IPS-20b (cell line): ENCODE results near the gene CA9.

Experiments
- H3K27ac ChIP-seq: one replicate; pipeline ENCODE4 v1.5.1; 2013; ENCODE audit warnings: low read length
- H3K27me3 ChIP-seq: 2 replicates; pipeline ENCODE4 v1.6.1; 2013; ENCODE audit warnings: mild to moderate bottlenecking, low read length, inconsistent platforms; ENCODE audit not compliant: insufficient read depth
- H3K36me3 ChIP-seq: 2 replicates; pipeline ENCODE4 v1.6.1; 2013; ENCODE audit warnings: low read depth, mild to moderate bottlenecking, inconsistent platforms, low read length, moderate library complexity; ENCODE audit not compliant: insufficient read depth
- H3K4me1 ChIP-seq: 2 replicates; pipeline ENCODE4 v1.6.1; 2013; ENCODE audit warnings: mild to moderate bottlenecking, control low read depth, inconsistent platforms, low read length, moderate library complexity; ENCODE audit not compliant: insufficient read depth
- H3K4me3 ChIP-seq: 2 replicates; pipeline ENCODE4 v1.5.1; 2013; ENCODE audit warnings: mild to moderate bottlenecking, low read length, inconsistent platforms
- H3K9ac ChIP-seq: 2 replicates; pipeline ENCODE4 v1.6.1; 2013; ENCODE audit warnings: low read depth, mild to moderate bottlenecking, inconsistent platforms, low read length, moderate library complexity
- H3K9me3 ChIP-seq: 2 replicates; pipeline ENCODE4 v1.6.1; 2013; ENCODE audit warnings: mild to moderate bottlenecking, low read depth, low read length, inconsistent platforms; ENCODE audit not compliant: insufficient read depth

CA9 gene

DNA sequence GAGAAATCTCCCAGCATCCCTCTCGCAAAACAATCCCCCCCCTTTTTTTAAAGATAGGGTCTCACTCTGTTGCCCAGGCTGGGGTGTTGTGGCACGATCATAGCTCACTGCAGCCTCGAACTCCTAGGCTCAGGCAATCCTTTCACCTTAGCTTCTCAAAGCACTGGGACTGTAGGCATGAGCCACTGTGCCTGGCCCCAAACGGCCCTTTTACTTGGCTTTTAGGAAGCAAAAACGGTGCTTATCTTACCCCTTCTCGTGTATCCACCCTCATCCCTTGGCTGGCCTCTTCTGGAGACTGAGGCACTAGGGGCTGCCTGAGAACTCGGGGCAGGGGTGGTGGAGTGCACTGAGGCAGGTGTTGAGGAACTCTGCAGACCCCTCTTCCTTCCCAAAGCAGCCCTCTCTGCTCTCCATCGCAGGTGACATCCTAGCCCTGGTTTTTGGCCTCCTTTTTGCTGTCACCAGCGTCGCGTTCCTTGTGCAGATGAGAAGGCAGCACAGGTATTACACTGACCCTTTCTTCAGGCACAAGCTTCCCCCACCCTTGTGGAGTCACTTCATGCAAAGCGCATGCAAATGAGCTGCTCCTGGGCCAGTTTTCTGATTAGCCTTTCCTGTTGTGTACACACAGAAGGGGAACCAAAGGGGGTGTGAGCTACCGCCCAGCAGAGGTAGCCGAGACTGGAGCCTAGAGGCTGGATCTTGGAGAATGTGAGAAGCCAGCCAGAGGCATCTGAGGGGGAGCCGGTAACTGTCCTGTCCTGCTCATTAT lies 6.8 kb downstream of the CA9 start:
- Histone ChIP-seq H3K4me1 (peaks cover 6% of the 10 kb centered on the region; the same call in 1 of the 2 replicates), H3K27me3 (peaks cover 7% of the 10 kb centered on the region), H3K4me3 (no peak overlapping the region), H3K9me3 (no peaks in the 10 kb centered on the region), H3K27ac (no peak overlapping the region), H3K9ac (no peak overlapping the region), H3K36me3 (peaks cover 42% of the 10 kb centered on the region)

DNA sequence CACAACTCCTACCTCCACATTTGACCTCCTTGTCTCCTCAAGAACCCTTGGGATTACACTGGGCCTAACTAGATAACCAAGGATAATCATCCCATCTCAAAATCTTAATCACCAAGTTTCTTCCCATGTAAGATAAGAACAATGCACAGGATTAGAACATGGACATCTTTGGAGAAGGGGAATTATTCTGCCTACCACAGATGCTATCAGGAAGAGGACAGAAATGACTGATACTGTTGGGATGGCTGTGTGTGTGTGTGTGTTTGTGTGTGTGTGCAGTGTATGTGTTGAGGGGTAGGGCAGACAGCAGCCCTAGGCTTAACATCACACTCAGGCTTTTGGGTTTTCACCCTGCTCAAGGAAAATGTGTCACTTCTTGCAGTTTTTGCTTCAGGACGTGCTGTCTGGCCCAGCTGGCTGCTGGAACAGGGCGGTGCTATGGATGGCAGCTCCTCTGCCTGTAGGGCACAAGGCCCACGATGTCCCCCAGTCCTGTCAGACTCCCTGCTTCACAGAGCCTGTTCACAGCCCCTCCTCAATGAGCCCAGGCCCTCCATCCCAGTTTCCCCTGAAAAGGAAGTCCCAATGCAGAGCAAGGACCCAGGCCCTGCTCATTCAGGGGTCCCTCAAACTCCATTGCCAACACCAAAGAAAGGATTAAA lies 7.7 kb downstream of the CA9 start:
- no peak overlapping the region for H3K27ac ChIP-seq
- no peaks in the 10 kb centered on the region for H3K9me3 ChIP-seq
- H3K36me3 ChIP-seq = peaks cover 52% of the 10 kb centered on the region
- H3K4me1 ChIP-seq = peaks cover under 1% of the 10 kb centered on the region; the same call in 1 of the 2 replicates
- no peak overlapping the region for H3K4me3 ChIP-seq
- H3K9ac ChIP-seq = no peak overlapping the region
- peaks cover 2% of the 10 kb centered on the region; the same call in 1 of the 2 replicates for H3K27me3 ChIP-seq

GRCh38 chr9:35682051-35682450 lies 8.3 kb downstream of the CA9 start:
- no peak overlapping the region for H3K27ac ChIP-seq
- H3K36me3 ChIP-seq = peaks cover 57% of the 10 kb centered on the region
- H3K4me3 ChIP-seq = no peak overlapping the region
- no peaks in the 10 kb centered on the region for H3K27me3 ChIP-seq
- H3K4me1 ChIP-seq = no peaks in the 10 kb centered on the region
- no peaks in the 10 kb centered on the region for H3K9me3 ChIP-seq
- H3K9ac ChIP-seq = no peak overlapping the region

DNA sequence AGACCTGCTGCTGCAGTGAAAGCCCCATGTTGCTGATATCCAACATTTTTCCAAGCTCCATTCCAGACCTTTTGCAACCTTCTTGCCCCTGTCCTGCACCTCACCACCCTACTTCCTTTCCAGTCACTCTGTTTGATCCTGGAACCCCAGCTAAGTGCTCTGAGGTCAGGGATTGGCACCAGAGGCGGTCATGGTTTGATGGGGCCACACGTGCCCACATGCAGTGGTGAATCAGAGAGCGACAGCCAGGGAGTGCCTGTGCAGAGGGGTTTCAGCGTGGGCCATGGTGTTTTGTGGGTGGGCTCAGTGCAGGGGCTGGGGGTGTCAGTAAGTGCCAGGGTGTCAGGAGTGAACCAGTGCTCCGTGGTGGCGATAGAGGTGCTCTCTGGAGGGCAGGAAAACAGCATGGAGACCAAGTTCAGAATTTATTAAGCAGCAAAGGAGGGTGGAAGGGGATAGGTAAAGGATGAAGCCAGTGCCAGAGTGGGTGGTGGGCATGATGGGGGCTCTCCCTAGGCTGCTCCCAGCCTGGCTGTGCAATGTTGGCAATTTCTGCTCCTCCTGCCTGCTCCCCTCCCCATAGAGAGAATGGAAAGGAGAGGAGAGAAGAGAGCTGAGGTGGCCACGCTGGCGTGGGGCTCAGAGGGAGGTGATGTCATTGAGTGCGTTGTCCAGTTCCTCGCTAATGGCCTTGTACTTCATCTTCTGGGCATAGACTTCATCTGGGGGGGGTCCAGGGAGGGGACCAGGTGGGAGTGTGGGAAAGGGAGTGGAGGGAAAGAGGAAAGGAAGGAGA lies 9.0 kb downstream of the CA9 start:
- H3K27me3 ChIP-seq = no peaks in the 10 kb centered on the region
- no peaks in the 10 kb centered on the region; the same call in 1 of the 2 replicates for H3K4me1 ChIP-seq
- peaks cover 64% of the 10 kb centered on the region for H3K36me3 ChIP-seq
- no peak overlapping the region for H3K9ac ChIP-seq
- H3K4me3 ChIP-seq = no peak overlapping the region
- H3K9me3 ChIP-seq = no peaks in the 10 kb centered on the region
- H3K27ac ChIP-seq = no peak overlapping the region

GRCh38 chr9:35683323-35683722 lies 9.6 kb downstream of the CA9 start:
- no peaks in the 10 kb centered on the region for H3K9me3 ChIP-seq
- peaks cover 3% of the 10 kb centered on the region; the same call in 1 of the 2 replicates for H3K4me1 ChIP-seq
- H3K4me3 ChIP-seq = no peak overlapping the region
- no peak overlapping the region for H3K9ac ChIP-seq
- no peak overlapping the region for H3K27ac ChIP-seq
- H3K27me3 ChIP-seq = no peaks in the 10 kb centered on the region
- peaks cover 70% of the 10 kb centered on the region for H3K36me3 ChIP-seq

GRCh38 chr9:35684921-35685320 lies 11.2 kb downstream of the CA9 start:
- no peak overlapping the region for H3K4me3 ChIP-seq
- no peak overlapping the region for H3K9ac ChIP-seq
- H3K36me3 ChIP-seq = peaks cover 78% of the 10 kb centered on the region
- H3K4me1 ChIP-seq = peaks cover 8% of the 10 kb centered on the region
- H3K27ac ChIP-seq = no peak overlapping the region
- no peaks in the 10 kb centered on the region for H3K9me3 ChIP-seq
- no peaks in the 10 kb centered on the region for H3K27me3 ChIP-seq

- H3K27me3 ChIP-seq = no peaks in the 10 kb centered on the region
- H3K9ac ChIP-seq = no peak overlapping the region
- H3K9me3 ChIP-seq = no peaks in the 10 kb centered on the region
- H3K27ac ChIP-seq = no peak overlapping the region
- H3K36me3 ChIP-seq = peaks cover 78% of the 10 kb centered on the region
- no peak overlapping the region for H3K4me3 ChIP-seq
- peaks cover 8% of the 10 kb centered on the region for H3K4me1 ChIP-seq
Measured at GRCh38 chr9:35685506-35685905, 11.8 kb downstream of the CA9 start.

DNA sequence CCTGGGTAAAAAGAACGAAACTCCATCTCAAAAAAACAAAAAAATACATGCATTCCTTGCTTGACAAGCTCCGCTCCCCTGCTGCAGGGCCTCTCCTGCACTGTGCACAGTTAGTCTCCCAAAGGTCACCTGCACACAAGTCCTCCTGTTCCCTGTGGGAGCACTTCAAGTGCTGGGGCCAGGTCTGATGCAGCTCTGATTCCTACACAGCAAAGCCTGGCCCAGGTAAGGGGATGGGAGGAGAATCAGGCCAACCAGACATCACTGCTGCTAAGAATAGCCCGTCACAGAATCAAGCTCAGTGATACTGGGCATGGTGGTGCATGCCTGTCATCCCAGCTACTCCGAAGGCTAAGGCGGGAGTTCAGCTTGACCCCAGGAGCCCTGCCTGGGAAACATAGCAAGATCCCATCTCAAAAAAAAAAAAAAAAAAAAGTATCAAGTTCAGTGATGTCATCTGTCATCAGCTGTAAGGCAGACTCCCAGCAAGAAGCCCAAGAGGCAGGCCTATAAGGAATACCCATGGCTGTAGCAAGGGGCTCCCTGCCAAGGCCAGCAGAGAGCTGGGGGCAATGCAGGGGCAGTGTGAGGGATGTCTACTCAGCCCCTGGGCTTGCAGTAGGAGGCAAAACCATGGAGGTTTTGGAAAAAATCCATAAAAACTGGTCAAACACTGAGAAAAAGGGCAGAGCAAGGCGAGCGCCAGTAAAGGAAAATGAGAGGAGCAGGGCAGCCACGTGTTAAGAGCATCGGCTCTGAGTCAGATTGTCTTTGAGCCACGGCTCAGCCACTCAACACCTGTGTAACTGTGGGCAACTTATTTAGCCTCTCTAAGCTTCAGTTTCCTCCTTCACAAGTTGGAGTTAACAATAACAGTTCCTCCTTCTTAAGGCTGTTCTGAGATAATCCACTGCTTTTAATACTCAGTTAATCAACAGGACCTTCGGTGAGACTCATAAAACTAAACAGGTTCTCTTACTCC lies 12.8 kb downstream of the CA9 start:
- Histone ChIP-seq H3K27ac (no peak overlapping the region), H3K4me3 (no peak overlapping the region), H3K4me1 (peaks cover 11% of the 10 kb centered on the region), H3K27me3 (no peaks in the 10 kb centered on the region), H3K9ac (no peak overlapping the region), H3K36me3 (peaks cover 76% of the 10 kb centered on the region), H3K9me3 (no peaks in the 10 kb centered on the region)

DNA sequence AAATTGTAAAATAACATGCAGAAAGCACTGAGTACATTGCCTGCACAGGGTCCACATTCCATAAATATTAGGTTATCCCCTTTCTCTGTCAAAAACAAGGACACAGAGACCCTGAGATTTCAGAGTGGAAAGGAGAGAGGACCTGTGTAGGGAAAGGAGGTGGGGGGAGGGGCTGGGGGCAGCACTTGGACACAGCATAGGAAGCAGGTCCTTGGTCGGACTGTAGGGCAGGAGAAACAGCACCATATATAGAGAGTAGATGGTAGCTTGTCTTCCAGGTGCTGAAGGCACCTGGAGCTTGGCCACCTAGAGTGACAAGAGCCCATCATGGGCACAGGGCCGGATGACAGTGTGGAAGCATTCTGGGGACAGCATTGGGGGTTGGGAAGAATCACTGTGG lies 13.6 kb downstream of the CA9 start:
- Histone ChIP-seq H3K4me1 (peaks cover 11% of the 10 kb centered on the region), H3K4me3 (no peak overlapping the region; the same call in 1 of the 2 replicates), H3K9me3 (no peaks in the 10 kb centered on the region), H3K9ac (no peak overlapping the region), H3K27me3 (no peaks in the 10 kb centered on the region), H3K36me3 (peaks cover 68% of the 10 kb centered on the region), H3K27ac (no peak overlapping the region)

DNA sequence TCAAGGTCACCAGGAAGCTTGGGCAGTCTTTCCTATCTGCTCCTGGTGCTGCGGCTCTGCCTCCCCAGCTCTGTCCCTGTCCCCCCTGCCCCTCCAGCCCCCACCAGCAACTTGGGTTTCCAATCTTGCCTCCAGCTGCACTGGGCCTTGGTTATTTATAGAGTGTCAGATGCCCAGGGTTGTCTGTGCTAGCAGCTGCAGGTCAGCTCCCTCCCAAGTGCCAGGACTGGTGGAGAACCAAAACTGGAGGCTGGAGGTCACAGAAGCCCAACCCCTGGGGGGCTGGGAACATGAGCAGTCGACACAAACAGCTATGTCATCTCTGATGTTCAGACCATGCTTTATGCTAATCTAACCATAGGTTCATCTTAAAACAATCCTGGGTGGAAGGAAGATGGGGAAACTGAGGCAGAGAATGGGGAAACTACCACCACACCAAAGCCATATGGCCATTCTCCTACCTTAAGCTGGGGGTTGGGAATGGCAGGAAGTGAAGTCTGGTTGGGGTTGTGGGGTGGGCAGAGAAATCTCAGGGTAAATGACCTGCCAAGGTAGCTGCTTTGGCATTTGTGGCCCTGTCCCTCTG lies 14.3 kb downstream of the CA9 start:
- Histone ChIP-seq H3K9me3 (no peaks in the 10 kb centered on the region), H3K27me3 (no peaks in the 10 kb centered on the region), H3K4me3 (peak overlapping the region; percentile 87), H3K4me1 (peaks cover 11% of the 10 kb centered on the region), H3K9ac (peak overlapping the region; percentile 94; the same call in 1 of the 2 replicates), H3K27ac (no peak overlapping the region), H3K36me3 (peaks cover 61% of the 10 kb centered on the region)
